Left ventricle myocardium inferior (tissue), 1 donor: ENCODE measurements around the gene PKMYT1. TPM values are rescaled to one million over a fixed set of nuclear protein-coding genes. Genes with fewer than 3 reads are reported as not detected.

Experiments used
- DNase-seq: peaks from one replicate; pipeline ENCODE4 v3.0.0-alpha.2; 2020
- H3K27ac ChIP-seq: fragments of 200-600 bp; replicated peaks from 2 replicates; pipeline ENCODE4 v1.8.0; 2021
- H3K27me3 ChIP-seq: fragments of 200-600 bp; 2 replicates; pipeline ENCODE4 v1.8.0; 2021; ENCODE audit warnings: low read depth
- H3K36me3 ChIP-seq: fragments of 200-600 bp; 2 replicates; pipeline ENCODE4 v1.8.0; 2021
- H3K4me1 ChIP-seq: fragments of 200-600 bp; 2 replicates; pipeline ENCODE4 v1.8.0; 2021
- H3K4me3 ChIP-seq: fragments of 200-600 bp; 2 replicates; pipeline ENCODE4 v1.8.0; 2021; ENCODE audit warnings: mild to moderate bottlenecking, moderate library complexity
- H3K9me3 ChIP-seq: fragments of 200-600 bp; replicated peaks from 2 replicates; pipeline ENCODE4 v1.8.0; 2021
- intact Hi-C: fragments of 100-400 bp; cut with micrococcal nuclease; formaldehyde crosslinking; loops from one replicate; pipeline ENCODE4 v1.11.0; 2022
- total RNA-seq: library from RNA; stranded (reverse); fragmentation: NEBNext Ultra II Directional; extraction: Animal tissue kit (Norgen Biotek cat#: 25700); gene quantifications from one replicate; pipeline ENCODE4 v1.2.1, GENCODE V29; 2021
- TF ChIP-seq, protein P1 (sequence below): fragments of 200-600 bp; IDR thresholded peaks from 2 replicates; pipeline ENCODE4 v1.8.0; 2021; ENCODE audit warnings: antibody characterized with exemption, mild to moderate bottlenecking, borderline replicate concordance
- donor health status: DM: no; HTN: yes; CAD: no; lungs with severe emphysema.

PKMYT1 gene
- total RNA-seq, 1 donor from 2014 or later = 1.3 TPM

DNA sequence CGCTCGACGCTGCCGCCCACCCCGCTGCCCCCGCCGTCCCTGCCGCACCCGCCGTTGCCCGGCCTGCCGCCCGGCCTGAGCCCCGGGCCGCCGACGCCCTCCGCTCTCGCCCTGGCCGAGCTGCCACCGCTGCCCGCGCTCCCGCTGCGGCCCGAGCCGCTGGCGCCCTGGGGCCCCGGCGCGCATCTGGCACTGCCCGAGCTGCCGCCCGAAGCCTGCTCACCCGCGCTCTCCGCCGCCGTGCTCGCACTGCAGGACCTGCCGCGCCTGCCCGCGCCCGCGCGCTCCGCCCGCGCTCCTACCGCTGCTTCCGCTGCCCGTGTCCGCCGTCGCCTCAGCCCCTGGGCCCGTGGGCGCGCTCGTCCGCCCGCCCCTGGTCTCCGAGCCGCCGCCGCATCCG lies 24.1 kb upstream of the PKMYT1 start:
- Histone ChIP-seq H3K27ac (peak overlapping the region; percentile 30), H3K4me1 (peaks cover 10% of the 10 kb centered on the region), H3K36me3 (no peaks in the 10 kb centered on the region), H3K27me3 (peaks cover 77% of the 10 kb centered on the region), H3K9me3 (no peaks in the 10 kb centered on the region), H3K4me3 (peak overlapping the region; percentile 60)
- intact Hi-C loops = no loop called here
- TF ChIP-seq, protein P1, sequence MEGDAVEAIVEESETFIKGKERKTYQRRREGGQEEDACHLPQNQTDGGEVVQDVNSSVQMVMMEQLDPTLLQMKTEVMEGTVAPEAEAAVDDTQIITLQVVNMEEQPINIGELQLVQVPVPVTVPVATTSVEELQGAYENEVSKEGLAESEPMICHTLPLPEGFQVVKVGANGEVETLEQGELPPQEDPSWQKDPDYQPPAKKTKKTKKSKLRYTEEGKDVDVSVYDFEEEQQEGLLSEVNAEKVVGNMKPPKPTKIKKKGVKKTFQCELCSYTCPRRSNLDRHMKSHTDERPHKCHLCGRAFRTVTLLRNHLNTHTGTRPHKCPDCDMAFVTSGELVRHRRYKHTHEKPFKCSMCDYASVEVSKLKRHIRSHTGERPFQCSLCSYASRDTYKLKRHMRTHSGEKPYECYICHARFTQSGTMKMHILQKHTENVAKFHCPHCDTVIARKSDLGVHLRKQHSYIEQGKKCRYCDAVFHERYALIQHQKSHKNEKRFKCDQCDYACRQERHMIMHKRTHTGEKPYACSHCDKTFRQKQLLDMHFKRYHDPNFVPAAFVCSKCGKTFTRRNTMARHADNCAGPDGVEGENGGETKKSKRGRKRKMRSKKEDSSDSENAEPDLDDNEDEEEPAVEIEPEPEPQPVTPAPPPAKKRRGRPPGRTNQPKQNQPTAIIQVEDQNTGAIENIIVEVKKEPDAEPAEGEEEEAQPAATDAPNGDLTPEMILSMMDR = no peak
- no peak for DNase-seq

GRCh38 chr16:3003582-3004270 lies 23.5 kb upstream of the PKMYT1 start:
- Histone ChIP-seq H3K4me3 (peak overlapping the region; percentile 60), H3K27ac (peak overlapping the region; percentile 54), H3K36me3 (no peaks in the 10 kb centered on the region), H3K9me3 (no peaks in the 10 kb centered on the region), H3K4me1 (peaks cover 10% of the 10 kb centered on the region), H3K27me3 (peaks cover 76% of the 10 kb centered on the region)
- TF ChIP-seq, protein P1 = peak; percentile 54
- peak; percentile 95 for DNase-seq
- intact Hi-C loops = no loop called here

- Histone ChIP-seq H3K4me3 (no peak overlapping the region), H3K27me3 (peaks cover 76% of the 10 kb centered on the region), H3K27ac (no peak overlapping the region), H3K36me3 (no peaks in the 10 kb centered on the region), H3K9me3 (no peaks in the 10 kb centered on the region), H3K4me1 (peaks cover 10% of the 10 kb centered on the region)
- DNase-seq = no peak
- intact Hi-C loops = no loop called here
- TF ChIP-seq, protein P1 = no peak
These were observed 21.1 kb upstream of the PKMYT1 start for GRCh38 chr16:3001316-3001715.

DNA sequence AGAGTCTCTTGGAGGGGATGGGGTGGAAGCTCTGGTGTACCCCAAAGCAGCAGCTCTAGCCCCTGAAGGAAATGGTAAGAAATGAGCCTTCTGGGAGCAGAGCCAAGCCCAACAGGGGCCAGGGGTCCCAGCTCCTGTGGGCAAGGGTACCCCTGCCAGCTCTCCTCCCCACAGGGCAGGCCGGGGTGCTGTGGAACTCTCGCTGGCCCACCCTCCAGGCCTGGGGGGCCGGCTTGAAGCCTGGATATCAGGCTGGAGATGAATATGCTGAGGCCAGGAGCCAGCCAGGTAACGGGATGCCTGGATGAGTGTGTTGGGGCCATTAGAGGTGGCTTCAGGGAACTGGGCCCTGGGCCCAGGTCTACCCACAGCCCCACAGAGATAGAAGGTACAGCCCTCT lies 20.3 kb upstream of the PKMYT1 start:
- TF ChIP-seq, protein P1 = no peak
- intact Hi-C loops = no loop called here
- DNase-seq = no peak
- H3K4me1 ChIP-seq = peaks cover 10% of the 10 kb centered on the region
- no peak overlapping the region for H3K27ac ChIP-seq
- H3K36me3 ChIP-seq = no peaks in the 10 kb centered on the region
- no peaks in the 10 kb centered on the region for H3K9me3 ChIP-seq
- no peak overlapping the region for H3K4me3 ChIP-seq
- peaks cover 76% of the 10 kb centered on the region for H3K27me3 ChIP-seq

DNA sequence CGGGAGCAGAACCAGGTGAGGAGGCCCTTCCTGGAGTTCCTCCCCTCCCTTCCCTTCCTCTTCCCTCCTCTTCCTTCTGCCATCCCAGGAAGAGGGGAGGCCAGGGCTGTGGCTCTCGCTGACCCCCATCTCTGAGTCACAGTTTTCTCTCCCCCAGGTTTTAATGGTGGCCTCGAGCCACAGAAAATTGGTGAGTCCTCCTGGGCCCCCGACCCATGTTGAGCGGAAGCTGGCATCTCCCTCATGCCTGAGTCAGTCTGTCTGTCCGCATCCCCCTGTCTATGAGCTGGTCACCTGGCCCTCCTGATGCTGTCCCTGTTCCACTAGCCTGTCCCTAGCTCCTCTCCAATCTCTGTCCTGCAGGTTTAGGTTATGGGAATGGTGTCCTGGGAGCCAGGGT lies 19.7 kb upstream of the PKMYT1 start:
- Histone ChIP-seq H3K36me3 (no peaks in the 10 kb centered on the region), H3K27me3 (peaks cover 76% of the 10 kb centered on the region), H3K27ac (no peak overlapping the region), H3K4me1 (peaks cover 8% of the 10 kb centered on the region), H3K9me3 (no peaks in the 10 kb centered on the region), H3K4me3 (no peak overlapping the region)
- DNase-seq = no peak
- intact Hi-C loops = no loop called here
- TF ChIP-seq, protein P1 = no peak
